Endothelial cell of umbilical vein (primary cell): ENCODE data around the gene YDJC. TPM values are rescaled to one million over a fixed set of nuclear protein-coding genes. Genes with fewer than 3 reads are reported as not detected.
"Not testable (repeated sequence)": the region's sequence is repeated elsewhere in the genome, so short reads cannot be mapped to it uniquely, and the experiment has no call there.

Source experiments
- BruUV-seq: library from RNA; stranded (reverse); fragments of 400-500 nt; replicated peaks from 2 replicates; lab custom pipeline; 2021; lab: Mats Ljungman, UMichigan
- CTCF ChIA-PET: fragments of 300-600, 350-600 bp; sonication (Branson Sonifier 250); formaldehyde crosslinking; loops from one replicate; lab custom pipeline; 2021; ENCODE audit warnings: antibody characterized with exemption, inconsistent platforms; lab: Charles Lee
- POLR2A ChIA-PET: fragments of 300-600, 350-600 bp; sonication (Branson Sonifier 250); formaldehyde crosslinking; loops from one replicate; lab custom pipeline; 2021; ENCODE audit warnings: antibody characterized with exemption, inconsistent platforms; lab: Charles Lee
- DNase-seq: peaks from one replicate; pipeline ENCODE4 v3.0.0-alpha.2; 2011; ENCODE audit warnings: low read depth, low spot score
- FAIRE-seq: peaks from 2 replicates; lab custom pipeline; 2011; peaks lifted over from hg19 to GRCh38; lab: Jason Lieb, UNC
- H2AFZ ChIP-seq: 2 replicates; pipeline ENCODE4 v1.6.0; 2012; ENCODE audit warnings: low read depth, low read length, control low read depth, inconsistent platforms
- H3K27ac ChIP-seq: 2 replicates; pipeline ENCODE4 v1.5.1; 2011; ENCODE audit warnings: low read depth, mild to moderate bottlenecking, control low read depth, low read length, moderate library complexity; ENCODE audit not compliant: insufficient read depth
- H3K27me3 ChIP-seq, 2 experiments: 2 replicates each; pipeline versions ENCODE4 v1.6.0 to v1.6.1; 2011; ENCODE audit warnings: low read length in 2 of 2, mixed read lengths in 1 of 2; ENCODE audit not compliant: control insufficient read depth in 2 of 2, insufficient read depth in 2 of 2
- H3K36me3 ChIP-seq, 2 experiments: 2 replicates in 1 of 2; 3 replicates in 1 of 2; pipeline ENCODE4 v1.5.1; 2011; ENCODE audit warnings: low read length in 2 of 2, mild to moderate bottlenecking in 1 of 2, moderate library complexity in 1 of 2; ENCODE audit not compliant: control insufficient read depth in 2 of 2, insufficient read depth in 2 of 2; ENCODE audit errors: extremely low read depth in 1 of 2
- H3K4me1 ChIP-seq: 3 replicates; pipeline ENCODE4 v1.5.1; 2011; ENCODE audit warnings: mild to moderate bottlenecking, low read length; ENCODE audit not compliant: control insufficient read depth, insufficient read depth; ENCODE audit errors: extremely low read depth
- H3K4me2 ChIP-seq: 2 replicates; pipeline ENCODE4 v1.6.1; 2011; ENCODE audit warnings: low read length, control low read depth, mixed read lengths; ENCODE audit not compliant: insufficient read depth
- H3K4me3 ChIP-seq, 3 experiments: fragments of 200-600 bp in 1 of 3; sonication (generic), shearing (Covaris generic) in 1 of 3; replicated peaks in 1 of 3; 2 replicates each; pipeline ENCODE4 v1.5.1; 2011 to 2016; ENCODE audit warnings: control low read depth in 3 of 3, low read length in 3 of 3, mild to moderate bottlenecking in 2 of 3, inconsistent platforms in 1 of 3, low read depth in 1 of 3, moderate library complexity in 1 of 3; ENCODE audit not compliant: insufficient read depth in 1 of 3
- H3K79me2 ChIP-seq: 2 replicates; pipeline ENCODE4 v1.6.0; 2012; ENCODE audit warnings: low read length, inconsistent platforms; ENCODE audit not compliant: control insufficient read depth, insufficient read depth
- H3K9ac ChIP-seq: replicated peaks from 2 replicates; pipeline ENCODE3; 2011; ENCODE audit warnings: low read length, control low read depth; ENCODE audit not compliant: insufficient read depth; ENCODE audit errors: extremely low read depth
- H3K9me1 ChIP-seq: replicated peaks from 3 replicates; pipeline ENCODE4 v1.6.0; 2011; ENCODE audit warnings: mild to moderate bottlenecking, low read length; ENCODE audit not compliant: control insufficient read depth, insufficient read depth; ENCODE audit errors: extremely low read depth
- H3K9me3 ChIP-seq: replicated peaks from 2 replicates; pipeline ENCODE4 v1.5.1; 2012; ENCODE audit warnings: low read length, inconsistent platforms; ENCODE audit not compliant: control insufficient read depth, insufficient read depth
- H4K20me1 ChIP-seq: replicated peaks from 2 replicates; pipeline ENCODE3; 2011; ENCODE audit warnings: mild to moderate bottlenecking, low read length; ENCODE audit not compliant: control insufficient read depth, insufficient read depth; ENCODE audit errors: extremely low read depth
- CTCF ChIP-seq, 2 donors: IDR thresholded peaks; 1 replicate in 1 of 2; 2 replicates in 1 of 2; pipeline ENCODE4 v1.5.1; 2011; ENCODE audit warnings: low read length in 2 of 2, mild to moderate bottlenecking in 2 of 2, moderate library complexity in 2 of 2, control low read depth in 1 of 2, inconsistent platforms in 1 of 2, low read depth in 1 of 2; ENCODE audit not compliant: insufficient read depth in 1 of 2; ENCODE audit errors: extremely low read depth in 1 of 2
- EZH2 ChIP-seq: IDR thresholded peaks from 2 replicates; pipeline ENCODE4 v1.6.1; 2012; ENCODE audit warnings: borderline replicate concordance, low read depth, mild to moderate bottlenecking, moderate library complexity, low read length, inconsistent platforms; ENCODE audit not compliant: severe bottlenecking
- FOS ChIP-seq: IDR thresholded peaks from 2 replicates; pipeline ENCODE4 v1.6.1; 2011; ENCODE audit warnings: mild to moderate bottlenecking, low read length, moderate library complexity, borderline replicate concordance; ENCODE audit not compliant: insufficient read depth
- GATA2 ChIP-seq: IDR thresholded peaks from 2 replicates; pipeline ENCODE4 v1.7.0; 2011; ENCODE audit warnings: low read depth, mild to moderate bottlenecking, moderate library complexity, mixed read lengths, low read length; ENCODE audit not compliant: insufficient read length, insufficient read depth
- JUN ChIP-seq: IDR thresholded peaks from 2 replicates; pipeline ENCODE4 v1.6.1; 2011; ENCODE audit warnings: borderline replicate concordance, low read depth; ENCODE audit not compliant: insufficient read length, insufficient read depth
- MAX ChIP-seq: IDR thresholded peaks from 2 replicates; pipeline ENCODE4 v1.6.1; 2011; ENCODE audit not compliant: insufficient read depth, insufficient read length
- MYC ChIP-seq: IDR thresholded peaks from one replicate; pipeline ENCODE4 v1.6.1; 2011; ENCODE audit warnings: mild to moderate bottlenecking, low read depth, low read length
- POLR2A ChIP-seq: IDR thresholded peaks from 2 replicates; pipeline ENCODE4 v1.6.1; 2012; ENCODE audit warnings: low read depth, mild to moderate bottlenecking, control low read depth, low read length
- POLR2AphosphoS5 ChIP-seq: IDR thresholded peaks from 2 replicates; pipeline ENCODE4 v1.6.1; 2012; ENCODE audit warnings: low read depth, mild to moderate bottlenecking, control low read depth, low read length, moderate library complexity; ENCODE audit not compliant: insufficient read depth
- dilution Hi-C: fragments of 300-500 bp; cut with MboI; formaldehyde crosslinking; loops from one replicate; pipeline ENCODE4 v1.15.0; 2019; ENCODE audit warnings: low sequenced_read_pairs; ENCODE audit not compliant: extremely low pct_ligation_motif_present
- intact Hi-C: fragments of 100-400 bp; cut with micrococcal nuclease; formaldehyde crosslinking; loops from one replicate; pipeline ENCODE4 v1.10.0; 2022
- polyA plus RNA-seq, 4 experiments: library from polyadenylated mRNA; depleted of rRNA in 3 of 4; stranded (reverse) in 3 of 4; unstranded in 1 of 4; fragments of >200 nt; gene quantifications; 2 replicates each; pipeline versions ENCODE4 v1.2.1 to v1.2.3, GENCODE V29; 2011 to 2012; ENCODE audit warnings: missing spikeins in 1 of 4
- total RNA-seq: library from RNA; stranded (reverse); gene quantifications from 2 replicates; pipeline ENCODE4 v1.2.3, GENCODE V29; 2021

YDJC gene
- total and polyA plus RNA-seq, 2 donors (not counting 3 experiments of a cell fraction or from before 2014, with no cell fraction given), result 27.2 to 29.9 TPM

- FAIRE-seq (no peak), DNase-seq (no peak)
- Histone ChIP-seq H3K79me2 (no peaks in the 10 kb centered on the region), H3K27me3 (no peaks in the 10 kb centered on the region), H3K9me3 (no peaks in the 10 kb centered on the region), H3K4me1 (no peaks in the 10 kb centered on the region), H2AFZ (no peak overlapping the region), H3K4me3 (no peak overlapping the region), H3K27ac (no peak overlapping the region), H3K9ac (no peak overlapping the region), H4K20me1 (no peaks in the 10 kb centered on the region), H3K36me3 (peaks cover 6 to 26% of the 10 kb centered on the region in 2 experiments), H3K9me1 (no peaks in the 10 kb centered on the region), H3K4me2 (no peak overlapping the region)
- dilution Hi-C loops, result no loop called here
- ChIA-PET CTCF (no interaction called here), POLR2A (no interaction called here)
- BruUV-seq, result no TSS peak
- intact Hi-C loops, result no loop called here
- TF ChIP-seq FOS (no peak), POLR2AphosphoS5 (no peak), CTCF (IDR thresholded peaks at IDR 0.05; ENCODE audit: extremely low read depth in 1 of 2, insufficient read depth in 1 of 2, low read depth in 1 of 2, low read length in 2 of 2) (no peak), MAX (no peak), GATA2 (no peak), EZH2 (no peak), JUN (no peak), MYC (no peak), POLR2A (no peak)
Observed at GRCh38 chr22:21679383-21679782, 49.6 kb upstream of the YDJC start.

- H3K9me3 ChIP-seq, H3K79me2 ChIP-seq, DNase-seq, dilution Hi-C loops, CTCF ChIA-PET, intact Hi-C loops, H3K4me3 ChIP-seq, H3K9me1 ChIP-seq, H2AFZ ChIP-seq, H3K4me1 ChIP-seq, H4K20me1 ChIP-seq, POLR2A ChIA-PET, FAIRE-seq, H3K4me2 ChIP-seq, BruUV-seq, H3K9ac ChIP-seq, H3K27me3 ChIP-seq, H3K27ac ChIP-seq: not testable (repeated sequence)
- H3K36me3 ChIP-seq, result peaks cover 6 to 30% of the 10 kb centered on the region in 2 experiments
Observed at GRCh38 chr22:21678842-21679241, 49.0 kb upstream of the YDJC start.
